H1 (cell line): ENCODE data around the gene ARL5C.

Experiments
- CTCF ChIP-seq, 3 experiments: IDR thresholded peaks; 1 replicate in 2 of 3; 2 replicates in 1 of 3; pipeline versions ENCODE4 v1.5.1 to v1.6.1; 2011; ENCODE audit warnings: low read length in 3 of 3, mild to moderate bottlenecking in 3 of 3, inconsistent platforms in 2 of 3, low read depth in 1 of 3, moderate library complexity in 1 of 3; ENCODE audit not compliant: insufficient read depth in 1 of 3; ENCODE audit errors: control extremely low read depth in 1 of 3
- EP300 ChIP-seq, 2 experiments: IDR thresholded peaks; 1 replicate in 1 of 2; 2 replicates in 1 of 2; pipeline ENCODE4 v1.6.1; 2011 to 2012; ENCODE audit warnings: low read depth in 2 of 2, low read length in 2 of 2, mild to moderate bottlenecking in 2 of 2, borderline replicate concordance in 1 of 2, inconsistent platforms in 1 of 2, moderate library complexity in 1 of 2
- EZH2 ChIP-seq: fragments of 200-600 bp; sonication (generic); IDR thresholded peaks from 2 replicates; pipeline ENCODE4 v1.7.1; 2012; ENCODE audit warnings: low read depth, mild to moderate bottlenecking, moderate library complexity, low read length, inconsistent platforms; ENCODE audit not compliant: severe bottlenecking
- GABPA ChIP-seq: IDR thresholded peaks from 2 replicates; pipeline ENCODE4 v1.6.1; 2011; ENCODE audit warnings: mild to moderate bottlenecking, low read length, moderate library complexity, borderline replicate concordance; ENCODE audit not compliant: insufficient read depth
- GTF2F1 ChIP-seq: IDR thresholded peaks from 2 replicates; pipeline ENCODE4 v1.6.1; 2012; ENCODE audit warnings: low read depth, low read length, improper control_type of control experiment, borderline replicate concordance
- PHF8 ChIP-seq: fragments of 200-600 bp; sonication (generic); conservative IDR thresholded peaks from 2 replicates; pipeline ENCODE4 v1.7.1; 2012; ENCODE audit warnings: low read depth, mild to moderate bottlenecking, inconsistent platforms, low read length, moderate library complexity
- POLR2A ChIP-seq, 2 experiments: IDR thresholded peaks; 1 replicate in 1 of 2; 2 replicates in 1 of 2; pipeline ENCODE4 v1.6.1; 2011; ENCODE audit warnings: low read depth in 2 of 2, low read length in 2 of 2, mild to moderate bottlenecking in 2 of 2; ENCODE audit errors: control extremely low read depth in 1 of 2
- POLR2AphosphoS5 ChIP-seq: IDR thresholded peaks from 2 replicates; pipeline ENCODE4 v1.6.1; 2011; ENCODE audit warnings: low read depth, low read length
- SIRT6 ChIP-seq: IDR thresholded peaks from one replicate; pipeline ENCODE4 v1.7.1; 2012; ENCODE audit warnings: low read length, inconsistent platforms
- SP4 ChIP-seq: IDR thresholded peaks from 2 replicates; pipeline ENCODE4 v1.6.1; 2012; ENCODE audit warnings: low read length, inconsistent platforms
- TCF12 ChIP-seq: IDR thresholded peaks from 2 replicates; pipeline ENCODE4 v1.6.1; 2011; ENCODE audit warnings: low read depth, mild to moderate bottlenecking, low read length

- TF ChIP-seq CTCF (IDR thresholded peaks at IDR 0.05; ENCODE audit: control extremely low read depth in 1 of 3, insufficient read depth in 1 of 3, low read depth in 1 of 3, low read length in 3 of 3) (peak; percentile 22 to 43 (median 33); a peak in 3 of 4 replicates), GABPA (no peak), POLR2AphosphoS5 (no peak), SIRT6 (no peak), GTF2F1 (no peak), EZH2 (no peak), SP4 (no peak), POLR2A (IDR thresholded peaks at IDR 0.05; ENCODE audit: control extremely low read depth in 1 of 2, low read depth in 2 of 2, low read length in 2 of 2) (no peak), EP300 (IDR thresholded peaks at IDR 0.05; ENCODE audit: borderline replicate concordance in 1 of 2, low read depth in 2 of 2, low read length in 2 of 2) (no peak), TCF12 (no peak), PHF8 (no peak)
These were observed 55.4 kb downstream of the ARL5C start for GRCh38 chr17:39110435-39111136.
